GM23338 (cell line): ENCODE data around the gene DLG4. TPM values are rescaled to one million over a fixed set of nuclear protein-coding genes. Genes with fewer than 3 reads are reported as not detected.

ENCODE experiments used
- ATAC-seq: fragments of 200-7000 bp; cut with Tn5 transposase; 3 replicates; pipeline ENCODE4 v1.9.1; 2020
- DNase-seq: peaks from one replicate; pipeline ENCODE4 v3.0.0-alpha.2; 2015; ENCODE audit warnings: low spot score
- H2AFZ ChIP-seq: fragments of 200-600 bp; sonication (generic); 2 replicates; pipeline ENCODE4 v1.8.0; 2016; ENCODE audit warnings: antibody characterized with exemption, mild to moderate bottlenecking, moderate library complexity
- H3F3A ChIP-seq: fragments of 200-600 bp; sonication (generic); replicated peaks from 2 replicates; pipeline ENCODE4 v1.8.0; 2017; ENCODE audit warnings: antibody characterized with exemption, mixed run types, low read depth
- H3K27ac ChIP-seq: fragments of 200-600 bp; sonication (generic); 2 replicates; pipeline ENCODE4 v1.6.1; 2016; ENCODE audit warnings: low read depth
- H3K27me3 ChIP-seq: fragments of 200-600 bp; sonication (generic); 2 replicates; pipeline ENCODE4 v1.8.0; 2016; ENCODE audit warnings: mild to moderate bottlenecking, mixed run types, moderate library complexity; ENCODE audit not compliant: insufficient read depth
- H3K36me3 ChIP-seq: fragments of 200-600 bp; sonication (generic); 2 replicates; pipeline ENCODE4 v1.8.0; 2016; ENCODE audit warnings: mild to moderate bottlenecking; ENCODE audit not compliant: insufficient read depth
- H3K4me1 ChIP-seq: fragments of 200-600 bp; sonication (generic); 2 replicates; pipeline ENCODE4 v1.8.0; 2016; ENCODE audit warnings: mild to moderate bottlenecking, moderate library complexity; ENCODE audit not compliant: insufficient read depth
- H3K4me2 ChIP-seq: fragments of 200-600 bp; sonication (generic); 2 replicates; pipeline ENCODE4 v1.7.1; 2017; ENCODE audit warnings: mixed run types
- H3K4me3 ChIP-seq: fragments of 200-600 bp; sonication (generic); 2 replicates; pipeline ENCODE4 v1.6.1; 2016; ENCODE audit warnings: mixed run types
- H3K79me2 ChIP-seq: fragments of 200-600 bp; sonication (generic); replicated peaks from 2 replicates; pipeline ENCODE4 v1.8.0; 2017; ENCODE audit warnings: mild to moderate bottlenecking; ENCODE audit not compliant: insufficient read depth
- H3K9me2 ChIP-seq: fragments of 200-600 bp; sonication (generic); 2 replicates; pipeline ENCODE4 v1.8.0; 2017; ENCODE audit not compliant: insufficient read depth
- H4K20me1 ChIP-seq: fragments of 200-600 bp; sonication (generic); replicated peaks from 2 replicates; pipeline ENCODE4 v1.8.0; 2017; ENCODE audit warnings: mild to moderate bottlenecking; ENCODE audit not compliant: insufficient read depth
- H3K27ac Mint-ChIP-seq: 2 replicates; pipeline ENCODE4 v1.8.0; 2020; ENCODE audit warnings: inconsistent platforms, mild to moderate bottlenecking, moderate library complexity, mixed read lengths
- H3K27me3 Mint-ChIP-seq: 3 replicates; pipeline ENCODE4 v1.8.0; 2022; ENCODE audit warnings: low read depth, mild to moderate bottlenecking, moderate library complexity, mixed read lengths, inconsistent platforms; ENCODE audit not compliant: insufficient read depth, poor library complexity
- H3K36me3 Mint-ChIP-seq: 3 replicates; pipeline ENCODE4 v1.8.0; 2021; ENCODE audit warnings: low read depth, mild to moderate bottlenecking, inconsistent platforms, moderate library complexity, mixed read lengths
- H3K4me1 Mint-ChIP-seq: 3 replicates; pipeline ENCODE4 v1.8.0; 2020; ENCODE audit warnings: mild to moderate bottlenecking, inconsistent platforms, mixed read lengths
- H3K4me3 Mint-ChIP-seq: 3 replicates; pipeline ENCODE4 v1.8.0; 2021; ENCODE audit warnings: moderate library complexity, mild to moderate bottlenecking, inconsistent platforms, mixed read lengths
- H3K9me3 Mint-ChIP-seq: 3 replicates; pipeline ENCODE4 v1.8.0; 2020; ENCODE audit warnings: moderate library complexity, mild to moderate bottlenecking, inconsistent platforms, mixed read lengths
- EZH2phosphoT487 ChIP-seq: fragments of 200-600 bp; sonication (generic); IDR thresholded peaks from one replicate; pipeline ENCODE4 v1.8.1; 2018; ENCODE audit warnings: antibody characterized with exemption; ENCODE audit not compliant: unreplicated experiment
- JUNB ChIP-seq: IDR thresholded peaks from one replicate; pipeline ENCODE4 v1.6.1; 2016; ENCODE audit warnings: antibody characterized with exemption; ENCODE audit not compliant: unreplicated experiment
- NANOG ChIP-seq: IDR thresholded peaks from 2 replicates; pipeline ENCODE4 v1.6.1; 2016; ENCODE audit warnings: antibody characterized with exemption, borderline replicate concordance
- STAT1 ChIP-seq: IDR thresholded peaks from one replicate; pipeline ENCODE4 v1.6.1; 2016; ENCODE audit warnings: antibody characterized with exemption; ENCODE audit not compliant: unreplicated experiment
- ZNF114 ChIP-seq: fragments of 250-450 bp; sonication (Bioruptor Pico); IDR thresholded peaks from 2 replicates; pipeline ENCODE4 v1.5.0; 2020; ENCODE audit warnings: mild to moderate bottlenecking, moderate library complexity
- ZNF331 ChIP-seq: fragments of 250-450 bp; sonication (Bioruptor Pico); IDR thresholded peaks from 2 replicates; pipeline ENCODE4 v1.5.0; 2020; ENCODE audit warnings: low read depth, mild to moderate bottlenecking, moderate library complexity
- polyA plus RNA-seq: library from polyadenylated mRNA; unstranded; fragments of >200 nt; fragmentation: Nextera tagmentation; extraction: Ambion mirVana; gene quantifications from 2 replicates; pipeline ENCODE4 v1.2.1, GENCODE V29; 2016
- total RNA-seq: library from RNA; depleted of rRNA; stranded (reverse); fragments of >200 nt; shearing (Covaris generic); gene quantifications from 2 replicates; pipeline ENCODE4 v1.2.3, GENCODE V29; 2014
- TF ChIP-seq, protein P1 (sequence below), 2 experiments: fragments of 200-600 bp in 1 of 2; sonication (generic) in 1 of 2; conservative IDR thresholded peaks; 2 replicates each; pipeline versions ENCODE4 v1.5.1 to v1.6.1; 2016 to 2017; ENCODE audit warnings: antibody characterized with exemption in 2 of 2, low read depth in 2 of 2, mild to moderate bottlenecking in 2 of 2, moderate library complexity in 1 of 2
- TF ChIP-seq, protein P2 (sequence below): IDR thresholded peaks from 2 replicates; pipeline ENCODE4 v1.6.1; 2016; ENCODE audit warnings: antibody characterized with exemption

The DLG4 gene
- total and polyA plus RNA-seq, 2 experiments from 2014 or later = 11.1 to 31.0 TPM

DNA sequence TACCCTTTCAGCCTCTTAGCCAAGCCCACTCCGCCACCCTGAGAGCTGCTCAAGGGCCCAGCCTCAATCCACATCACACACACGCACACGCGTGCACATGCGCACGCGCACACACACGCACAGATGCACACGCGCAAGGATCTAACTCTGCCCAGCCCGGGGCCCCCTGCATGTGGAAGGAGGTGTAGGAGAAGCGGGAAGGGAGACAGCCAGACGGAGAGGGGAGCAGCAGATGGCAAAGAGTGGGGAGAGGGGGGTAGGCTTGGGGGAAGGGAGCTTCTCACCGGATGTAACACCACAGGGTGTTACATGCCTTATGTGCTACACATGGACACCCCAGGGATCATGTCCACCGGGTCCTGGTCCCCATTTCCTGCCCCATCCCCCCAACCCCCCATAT lies 15.3 kb downstream of the DLG4 start (continued):
- TF ChIP-seq ZNF114 (CRISPR knock-in tag) (no peak), ZNF331 (CRISPR knock-in tag) (no peak)
- TF ChIP-seq, protein P1, sequence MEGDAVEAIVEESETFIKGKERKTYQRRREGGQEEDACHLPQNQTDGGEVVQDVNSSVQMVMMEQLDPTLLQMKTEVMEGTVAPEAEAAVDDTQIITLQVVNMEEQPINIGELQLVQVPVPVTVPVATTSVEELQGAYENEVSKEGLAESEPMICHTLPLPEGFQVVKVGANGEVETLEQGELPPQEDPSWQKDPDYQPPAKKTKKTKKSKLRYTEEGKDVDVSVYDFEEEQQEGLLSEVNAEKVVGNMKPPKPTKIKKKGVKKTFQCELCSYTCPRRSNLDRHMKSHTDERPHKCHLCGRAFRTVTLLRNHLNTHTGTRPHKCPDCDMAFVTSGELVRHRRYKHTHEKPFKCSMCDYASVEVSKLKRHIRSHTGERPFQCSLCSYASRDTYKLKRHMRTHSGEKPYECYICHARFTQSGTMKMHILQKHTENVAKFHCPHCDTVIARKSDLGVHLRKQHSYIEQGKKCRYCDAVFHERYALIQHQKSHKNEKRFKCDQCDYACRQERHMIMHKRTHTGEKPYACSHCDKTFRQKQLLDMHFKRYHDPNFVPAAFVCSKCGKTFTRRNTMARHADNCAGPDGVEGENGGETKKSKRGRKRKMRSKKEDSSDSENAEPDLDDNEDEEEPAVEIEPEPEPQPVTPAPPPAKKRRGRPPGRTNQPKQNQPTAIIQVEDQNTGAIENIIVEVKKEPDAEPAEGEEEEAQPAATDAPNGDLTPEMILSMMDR (conservative IDR thresholded peaks at IDR 0.05; ENCODE audit: low read depth in 2 of 2) = no peak

DNA sequence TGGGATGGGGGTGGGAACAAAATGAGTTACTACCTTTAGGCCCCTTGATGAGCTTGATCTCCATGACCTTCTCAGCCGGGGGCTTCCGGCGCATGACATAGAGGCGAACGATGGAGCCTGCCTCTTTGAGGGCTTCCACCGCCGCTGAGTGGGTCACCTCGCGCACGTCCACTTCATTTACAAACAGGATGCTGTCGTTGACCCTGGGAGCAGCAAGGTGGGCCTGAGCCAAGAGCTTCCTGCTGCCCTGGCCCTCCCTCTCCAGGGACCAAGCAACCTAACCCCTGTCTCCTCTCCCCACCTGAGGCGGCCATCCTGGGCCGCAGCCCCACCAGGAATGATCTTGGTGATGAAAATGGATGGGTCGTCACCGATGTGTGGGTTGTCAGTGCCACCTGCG lies 16.2 kb downstream of the DLG4 start:
- Histone ChIP-seq H3K27me3 (no peaks in the 10 kb centered on the region), H3K4me2 (no peak overlapping the region), H3F3A (peaks cover 15% of the 10 kb centered on the region), H3K36me3 (peaks cover 15% of the 10 kb centered on the region), H3K79me2 (peaks cover 20% of the 10 kb centered on the region), H3K27ac (no peak overlapping the region), H4K20me1 (peaks cover 10% of the 10 kb centered on the region), H2AFZ (no peak overlapping the region), H3K9me2 (no peaks in the 10 kb centered on the region), H3K4me1 (peaks cover 15% of the 10 kb centered on the region), H3K4me3 (no peak overlapping the region)
- H3K36me3 Mint-ChIP-seq = peaks cover 40% of the 10 kb centered on the region
- no peak for DNase-seq
- TF ChIP-seq, protein P1 (conservative IDR thresholded peaks at IDR 0.05; ENCODE audit: low read depth in 2 of 2) = no peak
- TF ChIP-seq, protein P2, sequence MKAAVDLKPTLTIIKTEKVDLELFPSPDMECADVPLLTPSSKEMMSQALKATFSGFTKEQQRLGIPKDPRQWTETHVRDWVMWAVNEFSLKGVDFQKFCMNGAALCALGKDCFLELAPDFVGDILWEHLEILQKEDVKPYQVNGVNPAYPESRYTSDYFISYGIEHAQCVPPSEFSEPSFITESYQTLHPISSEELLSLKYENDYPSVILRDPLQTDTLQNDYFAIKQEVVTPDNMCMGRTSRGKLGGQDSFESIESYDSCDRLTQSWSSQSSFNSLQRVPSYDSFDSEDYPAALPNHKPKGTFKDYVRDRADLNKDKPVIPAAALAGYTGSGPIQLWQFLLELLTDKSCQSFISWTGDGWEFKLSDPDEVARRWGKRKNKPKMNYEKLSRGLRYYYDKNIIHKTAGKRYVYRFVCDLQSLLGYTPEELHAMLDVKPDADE = no peak
- no peak for TF ChIP-seq STAT1
- TF ChIP-seq JUNB = no peak
- TF ChIP-seq EZH2phosphoT487 = no peak
- no peak for TF ChIP-seq NANOG
- TF ChIP-seq ZNF114 (CRISPR knock-in tag) = no peak
- peaks cover 10% of the 10 kb centered on the region for H3K27me3 Mint-ChIP-seq
- H3K27ac Mint-ChIP-seq = no peak overlapping the region
- no peaks in the 10 kb centered on the region; the same call in 2 of the 3 replicates for H3K9me3 Mint-ChIP-seq
- H3K4me1 Mint-ChIP-seq = peaks cover 35% of the 10 kb centered on the region
- 0 out of 3 replicates have a peak overlapping the region, but pooled peaks have one; percentile 19 for H3K4me3 Mint-ChIP-seq
- no peak for ATAC-seq
